IMR-90 (cell line): ENCODE measurements around the gene TESK2.

Experiments used
- CEBPB ChIP-seq: IDR thresholded peaks from 2 replicates; pipeline ENCODE4 v1.6.1; 2012; ENCODE audit warnings: low read depth, low read length, improper control_type of control experiment
- CTCF ChIP-seq: conservative IDR thresholded peaks from 2 replicates; pipeline ENCODE4 v1.5.1; 2012; ENCODE audit warnings: mild to moderate bottlenecking, low read depth, low read length, improper control_type of control experiment
- ELK1 ChIP-seq: fragments of 150-350 bp; IDR thresholded peaks from 2 replicates; pipeline ENCODE4 v1.6.1; 2016; ENCODE audit warnings: low read depth, mild to moderate bottlenecking, low read length, moderate library complexity, borderline replicate concordance
- FOS ChIP-seq: fragments of 150-350 bp; IDR thresholded peaks from 2 replicates; pipeline ENCODE4 v1.6.1; 2016; ENCODE audit warnings: low read depth, low read length
- MAZ ChIP-seq: IDR thresholded peaks from 2 replicates; pipeline ENCODE4 v1.6.1; 2012; ENCODE audit warnings: low read depth, mild to moderate bottlenecking, low read length, improper control_type of control experiment, moderate library complexity, borderline replicate concordance
- POLR2A ChIP-seq: IDR thresholded peaks from 2 replicates; pipeline ENCODE4 v1.6.1; 2012; ENCODE audit warnings: mild to moderate bottlenecking, low read depth, low read length
- RAD21 ChIP-seq: IDR thresholded peaks from 2 replicates; pipeline ENCODE4 v1.6.1; 2012; ENCODE audit warnings: low read length, improper control_type of control experiment
- RCOR1 ChIP-seq: IDR thresholded peaks from 2 replicates; pipeline ENCODE4 v1.6.1; 2012; ENCODE audit warnings: mild to moderate bottlenecking, low read length, improper control_type of control experiment; ENCODE audit not compliant: insufficient replicate concordance
- RFX5 ChIP-seq: IDR thresholded peaks from 2 replicates; pipeline ENCODE4 v1.8.0; 2012; ENCODE audit warnings: low read depth, mild to moderate bottlenecking, low read length, moderate library complexity

- TF ChIP-seq RFX5, result no peak
- no peak for TF ChIP-seq CEBPB
- no peak for TF ChIP-seq CTCF
- TF ChIP-seq RAD21, result no peak
- no peak for TF ChIP-seq POLR2A
- no peak for TF ChIP-seq MAZ
- no peak for TF ChIP-seq FOS
- no peak for TF ChIP-seq RCOR1
- TF ChIP-seq ELK1, result no peak
Observed at GRCh38 chr1:45300669-45300997, 190.3 kb downstream of the TESK2 start.
